Measurements from ENCODE around the gene ANKRD60. TPM values are rescaled to one million over a fixed set of nuclear protein-coding genes. Genes with fewer than 3 reads are reported as not detected.

Gene ANKRD60
- total RNA-seq, 1 experiment from 2014 or later, result not detected

- Mint-ChIP-seq H3K4me1 (peaks cover 20% of the 10 kb centered on the region in 2 experiments), H3K27ac (peak overlapping the region in 1 of 3 experiments; percentile 81; a peak in 1 of 7 replicates), H3K27me3 (ENCODE audit: low read depth) (no peaks in the 10 kb centered on the region), H3K36me3 (ENCODE audit: insufficient read depth in 1 of 3, low read depth in 3 of 3) (peaks cover 8 to 40% (median 11%) of the 10 kb centered on the region in 3 experiments), H3K9me3 (peaks cover 0 to 4% of the 10 kb centered on the region in 2 experiments; a peak in 2 of 5 replicates), H3K4me3 (no peak overlapping the region)
- Histone ChIP-seq H3K56ac (ENCODE audit: insufficient read length, low read depth, low read length) (no peak overlapping the region), H3K79me1 (ENCODE audit: insufficient read depth, low read depth, low read length, poor library complexity, severe bottlenecking) (no peaks in the 10 kb centered on the region), H2BK12ac (ENCODE audit: insufficient read length, low read depth, low read length) (no peak overlapping the region), H2BK120ac (ENCODE audit: low read depth, low read length, poor library complexity, severe bottlenecking) (no peak overlapping the region), H4K91ac (ENCODE audit: insufficient read length, low read depth, low read length) (no peak overlapping the region), H3K4me1 (ENCODE audit: insufficient read depth, low read length) (peaks cover 5% of the 10 kb centered on the region), H3K27ac (ENCODE audit: insufficient read length, low read depth, low read length) (no peak overlapping the region), H3K14ac (ENCODE audit: insufficient read depth, low read length) (no peak overlapping the region), H3K18ac (ENCODE audit: insufficient read length, low read depth, low read length) (no peak overlapping the region), H3K23me2 (ENCODE audit: insufficient read length, low read depth, low read length, poor library complexity, severe bottlenecking) (no peaks in the 10 kb centered on the region), H3K23ac (ENCODE audit: insufficient read length, low read depth, low read length) (no peak overlapping the region), H3K9ac (ENCODE audit: extremely low read depth, insufficient read length, low read length) (no peak overlapping the region), H3K4me2 (ENCODE audit: insufficient read depth, insufficient read length, low read length) (no peak overlapping the region), H4K5ac (ENCODE audit: insufficient read length, low read depth, low read length) (no peak overlapping the region), H2BK5ac (ENCODE audit: insufficient read length, low read length) (no peak overlapping the region), H3K4ac (ENCODE audit: low read depth, low read length) (no peak overlapping the region), H2BK15ac (ENCODE audit: low read depth, low read length) (no peak overlapping the region), H3K9me3 (ENCODE audit: control insufficient read depth, low read depth, low read length) (no peaks in the 10 kb centered on the region), H3K27me3 (ENCODE audit: insufficient read depth, low read length) (no peaks in the 10 kb centered on the region), H2AK5ac (ENCODE audit: insufficient read length, low read length) (no peak overlapping the region), H4K8ac (replicated peaks; ENCODE audit: insufficient read length, low read depth, low read length) (no peak overlapping the region), H3T11ph (ENCODE audit: low read length) (no peak overlapping the region), H2BK20ac (ENCODE audit: low read depth, low read length, poor library complexity, severe bottlenecking) (no peak overlapping the region), H4K20me1 (ENCODE audit: control insufficient read depth, insufficient read depth, insufficient read length) (no peaks in the 10 kb centered on the region), H3K79me2 (ENCODE audit: insufficient read depth, low read length) (no peaks in the 10 kb centered on the region), H2AFZ (ENCODE audit: low read length) (no peak overlapping the region)
- no peak for DNase-seq
- TF ChIP-seq CTCF (conservative IDR thresholded peaks at IDR 0.05), result no peak
- no CpG with 5 or more reads among the region's 4 CpGs for WGBS (ENCODE audit: extremely low coverage, insufficient read length, low lambda C conversion rate)
These were observed 28.4 kb upstream of the ANKRD60 start for GRCh38 chr20:58256842-58257241.
